GM10266 (cell line): ENCODE results near the gene VWA8.

ENCODE experiments used
- DNase-seq: peaks from one replicate; pipeline ENCODE4 v3.0.0; 2012; ENCODE audit errors: extremely low spot score
- CTCF ChIP-seq: IDR thresholded peaks from 2 replicates; pipeline ENCODE4 v1.5.1; 2012; ENCODE audit warnings: mild to moderate bottlenecking, low read depth; ENCODE audit not compliant: control insufficient read depth, insufficient read depth; ENCODE audit errors: missing control alignments

Gene VWA8

GRCh38 chr13:41616151-41616550, 344.8 kb downstream of the VWA8 start:
- no peak for DNase-seq
- no peak for TF ChIP-seq CTCF

- no peak for TF ChIP-seq CTCF
Measured at GRCh38 chr13:41615528-41615855, 345.4 kb downstream of the VWA8 start.

GRCh38 chr13:41614671-41615527, 346.0 kb downstream of the VWA8 start:
- no peak for TF ChIP-seq CTCF
- DNase-seq, result no peak

More at GRCh38 chr13:41615528-41615855, 345.4 kb downstream of the VWA8 start:
- DNase-seq, result no peak

GRCh38 chr13:41613984-41614661, 346.8 kb downstream of the VWA8 start:
- DNase-seq, result no peak
- no peak for TF ChIP-seq CTCF

GRCh38 chr13:41613471-41613870, 347.4 kb downstream of the VWA8 start:
- DNase-seq, result no peak
- no peak for TF ChIP-seq CTCF

- no peak for DNase-seq
- TF ChIP-seq CTCF, result no peak
Measured at GRCh38 chr13:41611385-41611784, 349.5 kb downstream of the VWA8 start.

- DNase-seq, result no peak
- TF ChIP-seq CTCF, result no peak
Measured at GRCh38 chr13:41610404-41610803, 350.5 kb downstream of the VWA8 start.
